NK-92 (cell line): ENCODE data around the gene INVS.
"Not testable (repeated sequence)": the region's sequence is repeated elsewhere in the genome, so short reads cannot be mapped to it uniquely, and the experiment has no call there.

Experiments used
- DNase-seq: peaks from one replicate; lab custom pipeline; 2025; ENCODE audit not compliant: unreplicated experiment; lab: John Stamatoyannopoulos, UW

Gene INVS

DNA sequence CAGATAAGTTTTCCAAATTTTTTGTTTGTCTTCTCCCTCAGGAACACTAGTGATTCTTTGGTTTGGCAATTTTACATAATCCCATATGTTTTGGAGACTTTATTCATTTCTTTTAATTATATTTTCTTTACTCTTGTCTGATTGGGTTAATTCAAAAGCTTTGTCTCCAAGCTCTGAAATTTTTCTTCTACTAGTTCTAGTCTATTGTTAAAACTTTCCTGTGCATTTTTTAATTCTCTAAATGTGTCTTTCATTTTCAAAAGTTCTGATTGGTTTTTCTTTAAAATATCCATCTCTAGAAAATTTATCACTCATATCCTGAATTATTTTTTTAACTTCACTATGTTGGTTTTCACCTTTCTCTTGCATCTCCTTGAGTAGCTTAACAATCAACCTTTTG lies 92.2 kb downstream of the INVS start:
- DNase-seq, result no peak

DNA sequence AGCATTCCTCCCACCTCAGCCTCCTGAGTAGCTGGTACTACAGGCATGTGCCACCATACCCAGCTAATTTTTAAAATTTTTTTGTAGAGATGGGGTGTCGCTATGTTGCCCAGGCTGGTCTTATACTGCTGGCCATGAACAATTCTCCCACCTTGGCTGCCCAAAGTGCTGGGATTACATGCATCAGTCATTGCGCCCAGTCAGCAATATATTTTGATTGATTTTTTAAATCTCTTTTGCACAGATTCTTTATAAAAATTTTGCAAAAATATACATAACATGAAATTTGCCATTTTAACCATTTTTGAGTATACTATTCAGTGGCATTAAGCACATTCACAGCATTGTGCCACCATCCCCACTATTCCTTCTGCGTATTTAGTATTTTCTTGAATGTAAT lies 94.0 kb downstream of the INVS start:
- DNase-seq, result no peak

DNA sequence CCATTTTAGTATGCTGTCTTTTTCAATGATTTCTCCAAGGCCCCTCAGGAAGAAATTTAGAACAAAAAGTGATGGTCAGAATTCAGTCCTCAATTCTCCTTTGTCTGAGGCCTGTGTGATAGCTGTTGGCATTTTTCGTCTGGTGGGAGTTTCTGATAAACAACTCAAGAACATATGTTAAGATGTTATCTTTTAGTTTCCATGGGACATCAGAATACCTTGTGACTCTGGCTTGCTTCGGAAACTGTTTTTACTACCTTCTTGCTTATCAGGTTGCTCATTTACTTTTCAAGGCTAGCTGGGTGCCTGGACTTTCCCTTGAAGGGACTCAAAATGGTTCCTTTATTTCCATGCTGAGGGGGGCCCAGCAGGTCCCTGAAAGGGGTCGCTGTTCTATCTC lies 97.2 kb downstream of the INVS start:
- DNase-seq, result no peak

DNA sequence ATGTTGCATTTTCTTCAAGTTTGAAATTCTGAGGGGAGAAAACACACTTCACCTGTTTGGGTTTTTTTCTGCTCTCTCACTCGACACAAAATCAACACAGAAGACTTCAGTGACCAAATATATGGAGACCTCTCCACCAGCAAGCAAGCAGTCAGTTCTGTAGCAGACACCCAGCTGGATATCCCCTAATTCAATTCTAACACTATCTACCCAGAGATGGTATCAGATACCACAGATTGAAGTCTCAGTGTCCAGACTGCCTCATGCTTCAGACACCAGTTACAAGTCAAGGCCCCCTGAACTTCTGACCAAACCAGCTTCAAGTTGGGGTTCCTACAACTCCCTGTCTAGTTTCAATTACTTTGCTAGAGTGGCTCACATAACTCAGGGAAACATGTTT lies 97.8 kb downstream of the INVS start:
- no peak for DNase-seq

DNA sequence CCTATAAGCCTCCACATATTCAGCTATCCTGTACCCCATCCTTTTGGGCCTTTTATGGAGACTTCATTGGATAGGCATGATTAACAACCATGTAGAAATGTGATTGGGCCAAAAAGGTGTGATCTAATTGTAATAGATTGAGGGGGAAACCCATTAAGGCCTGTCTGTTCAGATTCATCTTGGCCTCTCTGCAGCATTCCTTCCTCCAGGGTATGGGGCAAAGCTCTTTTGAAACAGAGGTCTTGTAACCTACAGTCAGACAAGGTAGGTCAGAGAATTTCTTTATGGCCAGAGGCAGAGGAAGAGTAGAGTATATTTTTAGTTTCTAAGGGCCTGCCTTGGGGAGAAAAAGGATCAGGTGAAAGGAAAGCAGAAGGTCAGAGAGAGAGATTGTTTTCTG lies 98.5 kb downstream of the INVS start:
- no peak for DNase-seq

DNA sequence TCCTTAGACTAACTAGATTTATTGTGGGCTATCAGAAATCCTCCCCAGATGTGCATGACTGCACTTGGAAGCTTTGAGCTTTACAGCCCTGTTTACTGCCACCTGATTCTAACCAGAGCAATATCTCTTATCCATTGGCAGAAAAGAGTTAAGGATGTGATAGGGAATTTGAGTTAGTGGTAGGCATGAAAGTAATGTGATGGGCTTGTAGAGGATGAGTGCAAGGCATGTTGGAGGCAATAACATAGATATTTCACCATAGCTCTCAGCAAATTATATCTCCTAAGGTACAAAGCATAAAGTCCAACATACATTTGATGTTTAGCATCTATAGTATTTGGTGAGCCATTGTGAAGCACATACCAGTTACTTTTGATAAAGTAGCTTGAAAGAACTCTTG lies 103.8 kb downstream of the INVS start:
- DNase-seq, result no peak

DNA sequence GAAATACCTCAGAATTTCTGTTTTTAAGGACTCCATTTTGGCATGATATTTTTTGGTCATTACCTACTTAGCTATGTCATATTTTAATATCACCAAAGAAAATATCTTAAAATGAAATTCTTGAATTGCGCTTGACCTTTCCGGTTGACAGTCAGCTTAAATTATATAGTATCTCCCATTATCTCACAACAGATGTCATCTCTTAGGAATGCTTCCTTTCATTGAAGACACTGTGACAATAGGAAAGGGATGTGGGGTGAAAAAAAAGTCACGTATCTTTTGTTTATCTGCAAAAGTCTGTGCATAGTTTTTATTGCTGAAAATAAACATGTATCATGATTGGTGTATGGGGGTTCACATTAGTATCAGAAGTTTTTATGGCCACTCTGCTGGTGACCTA lies 105.8 kb downstream of the INVS start:
- no peak for DNase-seq

DNA sequence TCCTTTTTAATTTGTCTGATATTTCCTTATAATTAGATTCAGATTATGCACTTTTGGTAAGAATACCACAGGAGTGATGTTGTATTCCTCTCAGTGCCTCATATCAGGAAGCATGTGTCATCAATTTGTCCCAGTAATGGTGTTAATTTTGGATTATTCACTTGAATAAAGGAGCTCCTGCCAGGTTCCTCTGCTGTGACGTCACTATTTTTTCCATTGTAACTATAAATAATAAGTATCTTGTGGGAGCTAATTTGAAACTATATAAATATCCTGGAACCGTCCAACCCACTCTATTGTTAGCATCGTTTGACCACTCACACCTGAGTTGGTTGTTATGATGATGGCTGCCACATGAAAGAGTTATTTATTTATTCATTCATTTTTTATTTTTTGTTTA lies 107.9 kb downstream of the INVS start:
- DNase-seq, result no peak

DNA sequence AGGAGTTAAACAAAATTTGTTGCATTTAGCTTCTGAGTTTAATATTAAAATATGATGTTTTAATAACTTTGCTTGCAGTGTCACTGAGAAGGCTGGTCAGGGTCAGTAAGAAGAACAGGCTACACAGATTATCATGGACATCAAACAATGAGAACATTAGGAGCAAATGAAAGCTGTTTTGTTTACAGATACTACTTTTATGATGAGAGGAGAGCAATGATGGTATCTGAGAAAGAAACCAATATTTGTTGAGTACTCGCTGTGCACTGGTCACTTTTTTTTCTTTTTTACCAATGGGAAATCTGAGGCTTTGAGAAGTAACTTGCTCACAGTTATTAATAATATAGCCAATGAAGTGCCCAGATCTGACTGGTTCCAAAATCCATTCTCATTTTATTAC lies 109.6 kb downstream of the INVS start:
- no peak for DNase-seq

DNA sequence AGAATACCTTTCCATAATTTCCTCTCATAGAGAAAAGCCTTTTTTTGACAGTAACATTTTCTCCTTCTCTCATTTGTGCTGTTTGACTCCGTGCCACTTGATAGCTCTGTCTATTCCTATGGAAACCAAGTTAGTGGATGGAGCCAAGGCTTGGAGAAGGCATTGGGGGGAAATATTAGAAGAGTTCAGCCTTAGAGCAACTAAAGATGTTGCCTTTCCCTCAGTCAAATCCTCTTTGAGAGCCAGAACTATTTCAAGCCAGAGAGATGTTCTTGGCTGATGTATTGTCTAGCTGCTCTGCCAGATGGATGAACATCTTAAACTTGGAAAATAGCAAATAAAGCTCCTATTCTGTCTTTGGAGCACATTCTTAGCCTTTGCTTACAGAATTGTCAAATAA lies 112.4 kb downstream of the INVS start:
- no peak for DNase-seq

DNA sequence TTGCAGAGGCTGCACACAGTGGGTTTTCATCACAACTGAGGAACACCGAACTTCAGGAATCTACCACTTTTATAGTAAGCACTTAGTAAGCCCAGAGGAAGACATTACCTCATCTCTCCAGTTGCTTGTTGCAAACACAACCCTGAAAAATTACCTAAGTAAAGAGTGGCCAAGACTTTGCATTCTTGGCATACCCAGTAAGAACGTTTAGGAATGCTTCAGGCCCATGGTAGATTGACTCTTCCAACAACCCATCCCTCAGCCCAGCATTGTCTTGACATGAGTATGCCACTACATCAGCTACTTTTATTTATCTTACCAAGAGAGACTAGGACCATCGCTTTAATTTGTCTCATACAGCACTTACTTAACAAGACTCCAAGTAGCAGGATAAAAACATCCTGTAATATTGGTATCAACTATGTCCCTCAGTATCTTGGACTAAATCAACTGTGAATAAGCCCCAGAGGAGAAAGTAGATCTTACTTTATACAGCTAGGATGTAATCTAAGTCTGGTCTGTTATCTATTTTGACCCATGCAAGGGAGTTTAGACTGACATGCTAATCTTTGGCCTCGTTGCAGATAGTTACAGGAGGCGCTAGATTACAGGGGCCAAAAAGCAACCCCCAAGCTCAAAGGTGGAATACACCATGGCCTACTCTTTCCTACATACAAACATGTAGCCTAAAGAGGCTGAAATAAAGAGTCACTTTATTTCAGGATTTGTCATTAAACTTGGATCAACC lies 114.9 kb downstream of the INVS start:
- DNase-seq, result no peak

DNA sequence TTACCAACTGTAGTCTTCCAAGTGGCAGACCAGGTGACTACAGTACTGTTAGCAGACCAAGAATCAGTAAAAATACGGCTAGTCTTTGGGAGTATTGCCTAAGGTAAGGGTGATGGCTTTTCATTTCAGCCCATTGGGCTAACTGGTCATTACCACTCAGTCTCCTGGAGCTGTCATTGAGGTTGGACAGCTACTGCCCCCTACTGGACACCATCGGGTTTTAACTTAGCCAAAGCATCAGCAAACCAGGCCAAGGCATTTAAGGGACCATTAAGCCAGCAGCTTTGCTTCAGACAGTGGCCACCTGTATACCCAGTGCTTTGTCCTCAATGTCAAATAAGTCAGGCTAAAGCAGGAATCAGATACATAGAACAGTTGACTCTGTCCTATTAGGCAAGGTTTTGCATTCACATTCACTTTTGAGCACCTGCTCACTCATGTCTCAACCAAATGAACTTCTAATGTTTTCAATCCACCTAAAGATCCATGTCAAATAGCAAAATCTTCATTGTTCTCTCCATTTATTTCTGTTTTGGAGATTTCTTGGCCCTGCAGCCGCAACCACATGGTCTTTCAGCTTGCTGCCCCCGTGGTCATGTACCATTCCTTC lies 117.2 kb downstream of the INVS start:
- no peak for DNase-seq

DNA sequence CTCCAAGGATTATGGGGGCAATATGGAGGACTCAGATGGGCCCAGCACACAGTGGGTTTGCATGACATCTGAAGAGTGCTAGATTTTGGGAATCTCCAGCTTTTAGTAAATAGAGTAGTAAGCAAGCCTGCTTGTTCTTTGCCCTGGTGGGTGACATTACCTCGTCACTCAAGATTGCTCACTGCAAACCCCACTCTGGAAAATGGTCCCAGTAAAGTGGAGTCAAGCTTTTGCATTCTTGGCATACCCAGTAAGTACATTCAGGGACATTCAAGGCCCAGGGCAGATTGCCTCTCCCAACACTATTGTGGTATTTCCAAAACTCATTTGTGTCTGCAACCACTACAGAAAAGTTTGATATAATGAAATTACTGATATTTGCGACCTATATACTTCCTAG lies 118.5 kb downstream of the INVS start:
- DNase-seq, result no peak

DNA sequence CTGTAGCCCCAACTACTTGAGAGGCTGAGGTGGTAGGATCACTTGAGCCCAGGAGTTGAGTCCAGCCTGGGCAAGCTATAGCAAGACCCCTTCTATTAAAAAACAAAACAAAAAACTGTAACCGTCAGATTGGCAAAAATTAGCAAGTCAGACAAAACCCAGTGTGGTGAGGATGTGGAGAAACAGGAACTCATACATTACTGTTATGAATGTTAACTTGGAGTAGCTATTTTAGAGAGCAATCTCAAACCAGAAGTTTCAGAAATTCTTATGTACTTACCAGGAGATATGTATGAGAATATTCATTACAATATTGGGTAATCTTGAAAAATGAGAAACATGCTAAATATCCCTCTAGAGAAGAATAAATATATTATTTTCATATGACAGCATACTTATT lies 120.3 kb downstream of the INVS start:
- DNase-seq, result no peak

DNA sequence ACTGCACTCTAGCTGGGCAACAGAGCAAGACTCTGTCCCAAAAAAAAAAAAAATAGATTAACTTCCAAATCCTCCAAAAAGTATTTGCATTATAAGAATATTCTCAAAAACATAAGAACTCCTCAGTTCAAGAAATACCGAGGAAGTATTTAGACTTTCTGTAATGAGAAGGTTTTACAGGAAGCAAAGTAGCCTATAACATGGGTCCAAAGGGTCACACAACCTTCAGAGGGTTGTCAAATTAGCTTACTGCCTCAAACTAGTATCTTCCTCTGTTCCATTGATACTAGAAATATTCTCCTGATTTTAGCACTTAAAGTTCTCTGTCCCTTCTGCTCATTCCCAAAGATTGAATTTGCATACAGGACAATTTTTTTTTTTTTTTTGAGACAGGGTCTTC lies 121.9 kb downstream of the INVS start:
- DNase-seq, result no peak

DNA sequence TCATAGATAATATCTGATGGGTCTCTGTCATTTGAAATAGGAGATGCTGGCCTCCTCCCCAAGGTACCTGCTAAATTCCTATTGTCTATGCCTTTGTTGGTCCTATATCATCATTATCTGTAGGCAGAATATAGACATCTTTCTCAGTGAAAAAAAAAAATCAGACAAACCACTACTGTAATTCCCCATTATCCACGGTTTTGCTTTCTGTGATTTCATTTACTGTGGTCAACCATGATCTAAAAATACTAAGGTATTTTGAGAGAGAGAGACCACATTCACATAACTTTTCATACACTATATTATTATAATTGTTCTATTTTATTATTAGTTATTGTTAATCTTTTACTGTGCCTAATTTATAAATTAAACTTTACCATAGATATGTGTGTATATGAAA lies 122.5 kb downstream of the INVS start:
- DNase-seq, result no peak

DNA sequence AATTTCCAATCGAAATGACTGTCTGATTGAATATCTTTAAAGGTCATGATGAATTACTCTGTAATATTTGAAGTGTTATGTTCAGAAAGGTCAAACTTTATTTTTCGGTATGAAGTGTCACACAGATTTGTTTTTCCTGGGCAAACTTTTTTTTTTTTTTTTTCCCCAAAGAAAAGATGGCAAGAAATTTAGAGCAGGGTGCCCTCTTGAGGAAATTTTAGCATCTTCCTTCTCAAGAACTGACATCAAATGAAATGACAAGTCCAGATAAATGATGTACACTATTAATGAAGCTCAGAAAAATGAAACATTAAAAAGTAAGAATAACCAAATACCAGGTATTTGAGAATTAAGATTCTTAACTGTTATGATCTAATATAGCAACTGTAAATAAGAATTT lies 123.6 kb downstream of the INVS start:
- DNase-seq, result no peak

DNA sequence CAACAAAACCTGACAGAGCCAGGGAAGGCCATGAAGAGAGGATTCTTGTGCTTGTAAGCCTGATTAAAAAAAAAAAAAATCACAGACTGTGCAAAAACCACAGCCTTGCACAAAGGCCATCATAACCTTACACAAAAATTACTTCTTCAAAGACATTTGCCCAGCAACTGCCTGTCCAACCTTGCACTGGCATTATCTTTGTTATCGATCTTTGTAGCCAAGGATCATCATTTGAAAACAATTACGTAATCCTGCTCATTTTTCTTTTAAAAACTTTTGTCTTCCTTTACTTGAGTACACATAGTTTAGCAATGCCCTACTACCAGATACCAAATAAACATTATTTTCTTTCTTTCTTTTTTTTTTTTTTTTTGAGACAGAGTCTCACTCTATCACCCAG lies 128.6 kb downstream of the INVS start:
- DNase-seq, result no peak

DNA sequence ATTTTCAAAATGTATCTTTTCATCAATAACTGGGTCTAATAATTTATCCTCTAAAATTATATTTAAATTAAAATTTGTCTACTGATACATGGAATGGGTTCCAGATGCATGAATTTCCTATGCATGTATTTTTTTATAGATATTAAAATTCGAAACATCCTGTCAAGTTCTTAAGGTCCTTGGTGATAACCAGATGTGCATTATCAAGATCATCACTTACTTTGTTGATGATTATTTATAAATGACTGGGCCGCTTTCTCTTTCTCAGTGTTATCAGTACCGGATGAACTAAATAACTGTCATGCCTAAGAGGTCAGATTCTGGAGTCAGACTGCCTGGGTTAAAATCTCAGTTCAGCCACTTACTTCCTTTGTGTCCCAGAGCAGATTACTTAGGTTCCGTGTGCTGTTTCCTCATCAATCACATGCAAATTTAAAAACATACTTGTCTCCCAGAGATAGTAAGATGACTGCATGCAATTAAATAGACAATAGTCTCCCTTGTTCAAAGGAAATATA lies 129.4 kb downstream of the INVS start:
- no peak for DNase-seq

DNA sequence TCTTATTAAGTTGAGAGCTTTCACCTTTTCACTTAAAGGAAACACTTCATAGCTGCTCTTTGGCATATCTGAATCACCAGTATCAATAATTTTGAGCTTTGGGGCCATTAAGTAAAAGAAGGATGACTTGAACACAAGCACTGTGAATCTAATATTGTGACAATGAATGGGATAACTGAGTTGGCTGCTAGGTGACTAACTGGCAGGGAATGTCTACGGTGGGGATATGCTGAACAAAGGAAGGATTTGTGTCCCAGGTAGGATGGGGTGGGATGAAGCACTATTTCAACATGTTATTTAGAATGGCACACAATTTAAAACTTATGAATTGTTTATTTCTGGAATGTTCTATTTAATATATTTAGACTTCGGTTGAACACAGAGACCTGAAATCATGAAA lies 130.1 kb downstream of the INVS start:
- no peak for DNase-seq

DNA sequence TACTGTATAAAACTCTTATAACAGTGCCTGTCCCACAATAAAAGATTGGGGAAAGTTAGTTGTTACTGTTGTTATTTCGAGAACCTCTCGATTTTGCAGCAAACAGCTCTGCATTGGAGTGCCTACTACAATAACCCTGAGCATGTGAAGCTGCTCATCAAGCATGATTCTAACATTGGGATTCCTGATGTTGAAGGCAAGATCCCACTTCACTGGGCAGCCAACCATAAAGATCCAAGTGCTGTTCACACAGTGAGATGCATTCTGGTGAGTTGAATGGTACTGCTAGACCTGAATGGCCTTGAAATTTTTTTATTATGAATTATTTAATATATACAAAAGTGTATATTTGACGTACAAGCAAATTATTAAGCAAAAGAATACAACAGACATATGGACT lies 130.5 kb downstream of the INVS start:
- no peak for DNase-seq

DNA sequence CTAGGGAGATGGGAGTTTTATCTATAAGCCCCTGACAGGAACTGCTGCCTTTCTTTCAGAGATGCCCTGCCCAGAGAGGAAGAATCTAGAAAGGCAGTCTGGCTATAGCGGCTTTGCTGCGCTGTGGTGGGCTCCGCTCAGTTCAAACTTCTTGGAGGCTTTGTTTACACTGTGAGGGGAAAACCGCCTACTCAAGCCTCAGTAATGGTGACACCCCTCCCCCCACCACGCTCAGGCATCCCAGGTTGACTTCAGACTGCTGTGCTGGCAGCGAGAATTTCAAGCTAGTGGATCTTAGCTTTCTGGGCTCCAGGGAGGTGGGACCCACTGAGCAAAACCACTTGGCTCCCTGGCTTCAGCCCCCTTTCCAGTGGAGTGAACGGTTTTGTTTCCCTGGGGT lies 137.9 kb downstream of the INVS start:
- not testable (repeated sequence) for DNase-seq

DNA sequence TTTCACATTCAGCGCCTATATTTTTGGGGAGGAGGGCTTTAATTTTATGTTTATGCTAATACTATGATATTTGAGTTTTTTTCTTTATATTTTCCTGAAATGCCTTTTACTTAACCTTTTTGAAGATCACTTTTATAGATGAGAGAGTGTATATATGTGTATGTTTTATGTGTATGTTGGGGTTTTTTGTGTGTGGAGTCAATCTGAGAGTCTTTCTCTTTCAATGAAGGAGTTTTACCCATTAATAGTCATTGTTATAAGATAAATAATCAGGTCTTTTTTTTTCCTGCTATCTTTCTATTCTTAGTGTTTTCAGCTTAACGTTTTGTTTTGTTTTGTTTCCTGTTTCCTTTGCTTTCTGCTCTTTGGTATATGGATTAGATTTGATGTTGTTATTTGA lies 141.5 kb downstream of the INVS start:
- DNase-seq, result no peak
